Sigmoid colon (tissue), 7 donors: ENCODE results near the gene SEMA4C. TPM values are rescaled to one million over a fixed set of nuclear protein-coding genes. Genes with fewer than 3 reads are reported as not detected.

Source experiments
- DNase-seq: peaks from one replicate; pipeline ENCODE4 v3.0.0-alpha.2; 2019
- H3K27ac ChIP-seq, 4 donors: fragments of 200-600 bp; sonication (generic); one replicate each; pipeline ENCODE4 v1.5.1; 2016 to 2019; ENCODE audit warnings: mild to moderate bottlenecking in 1 of 4
- H3K27me3 ChIP-seq, 3 donors: fragments of 200-600 bp; sonication (generic); one replicate each; pipeline ENCODE4 v1.5.1; 2019; ENCODE audit warnings: mild to moderate bottlenecking in 1 of 3
- H3K36me3 ChIP-seq, 4 donors: fragments of 200-600 bp; sonication (generic); one replicate each; pipeline ENCODE4 v1.5.1; 2016 to 2019
- H3K4me1 ChIP-seq, 4 donors: fragments of 200-600 bp; sonication (generic); one replicate each; pipeline ENCODE4 v1.5.1; 2017 to 2019
- H3K4me3 ChIP-seq, 4 donors: fragments of 200-600 bp; sonication (generic); one replicate each; pipeline ENCODE4 v1.5.1; 2017 to 2019; ENCODE audit warnings: mild to moderate bottlenecking in 2 of 4, moderate library complexity in 1 of 4
- H3K9me3 ChIP-seq, 4 donors: fragments of 200-600 bp in 3 of 4; sonication (generic) in 3 of 4; one replicate each; pipeline versions ENCODE4 v1.5.1 to v1.6.1; 2013 to 2019
- EP300 ChIP-seq, 4 donors: sonication (generic); formaldehyde crosslinking; IDR thresholded peaks; one replicate each; pipeline ENCODE4 v1.6.1; 2017; ENCODE audit warnings: antibody characterized with exemption in 4 of 4
- POLR2A ChIP-seq, 2 donors: fragments of 450-650 bp; IDR thresholded peaks; one replicate each; pipeline ENCODE4 v1.6.1; 2016; ENCODE audit warnings: antibody characterized with exemption in 2 of 2, mild to moderate bottlenecking in 2 of 2, moderate library complexity in 2 of 2
- POLR2AphosphoS5 ChIP-seq, 4 donors: sonication (generic); formaldehyde crosslinking; IDR thresholded peaks; one replicate each; pipeline ENCODE4 v1.6.1; 2017; ENCODE audit warnings: antibody characterized with exemption in 4 of 4
- WGBS, 2 donors: extraction: QIAGEN DNeasy Blood & Tissue Kit; methylation state at CpG; one replicate each; pipeline ENCODE4 v1.1.7; 2013; 5-methylcytosine and 5-hydroxymethylcytosine counted together
- intact Hi-C: fragments of 100-400 bp; cut with DNase I; formaldehyde crosslinking; loops from one replicate; pipeline ENCODE4 v1.15.1; 2023
- polyA plus RNA-seq, 3 donors: library from polyadenylated mRNA; stranded (reverse); fragments of 200-250 nt; gene quantifications; one replicate each; pipeline ENCODE4 v1.2.3, GENCODE V29; 2013
- total RNA-seq, 4 donors: library from RNA; depleted of rRNA; stranded (reverse); fragments of >200 nt; gene quantifications; one replicate each; pipeline ENCODE4 v1.1.0, GENCODE V29; 2016
- TF ChIP-seq, protein P1 (sequence below), 4 experiments: fragments of 450-650 bp in 3 of 4; fragments of 200-600 bp in 1 of 4; IDR thresholded peaks; one replicate each; pipeline ENCODE4 v1.5.1; 2016 to 2019; ENCODE audit warnings: antibody characterized with exemption in 4 of 4, mild to moderate bottlenecking in 3 of 4, moderate library complexity in 2 of 4
- donor health status: healthy with polysubstance abuse.
- donor health status: Bipolar disorder and iron deficiency.
- donor health status: healthy.

Gene SEMA4C
- total and polyA plus RNA-seq, 7 donors = 3.6 to 90.1 (median 57.1) TPM

DNA sequence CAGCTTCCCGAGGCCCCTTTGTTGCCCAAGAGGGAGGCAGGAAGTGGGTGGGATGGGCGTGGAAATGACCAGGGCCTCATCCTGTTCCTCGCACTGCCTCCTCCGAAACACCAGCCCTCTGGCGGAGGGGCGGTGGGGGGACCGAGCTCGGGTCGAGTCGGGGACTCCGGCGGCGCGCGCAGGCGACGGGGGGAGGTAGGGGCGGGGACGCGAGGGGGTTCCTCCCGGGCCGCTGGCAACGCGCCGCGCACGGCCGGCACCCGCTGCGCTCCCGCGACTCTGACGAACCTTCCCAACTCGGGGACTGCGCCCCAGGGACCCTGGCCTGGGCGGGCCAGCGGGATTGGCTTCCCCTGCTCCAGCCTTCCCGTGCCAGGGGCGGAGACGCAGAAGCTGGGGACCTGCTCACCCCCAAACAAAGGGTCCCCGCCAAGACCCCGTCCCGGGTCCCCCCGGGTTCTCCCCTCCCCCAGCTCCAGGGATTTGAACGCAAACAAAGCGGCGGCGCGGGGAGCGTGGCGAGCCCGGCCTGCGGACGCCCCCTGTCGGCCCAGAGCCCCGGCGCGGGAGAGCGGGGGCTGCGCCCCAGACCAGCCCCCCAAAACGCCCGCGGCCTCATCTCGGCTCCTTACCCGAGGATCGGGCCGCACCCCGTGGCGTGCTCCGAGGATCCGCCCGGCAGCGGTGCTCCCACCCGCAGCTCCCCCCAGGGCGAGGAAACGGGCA is 1.2 kb downstream of the SEMA4C start:
- Histone ChIP-seq H3K4me3 (peak overlapping the region; percentile 65 to 98 (median 96)), H3K27ac (peak overlapping the region; percentile 99 to 100 (median 100)), H3K36me3 (peaks cover 20 to 38% (median 31%) of the 10 kb centered on the region in 4 donors), H3K27me3 (no peaks in the 10 kb centered on the region), H3K9me3 (no peaks in the 10 kb centered on the region), H3K4me1 (peaks cover 0 to 71% (median 67%) of the 10 kb centered on the region in 4 donors)
- 0 to 1% methylated on average over 76 of the region's 76 CpGs for WGBS, 2 donors
- peak; percentile 97 for DNase-seq
- TF ChIP-seq POLR2AphosphoS5 (IDR thresholded peaks at IDR 0.05) (peak; percentile 67 to 86 (median 74)), POLR2A (IDR thresholded peaks at IDR 0.05) (no peak)
- TF ChIP-seq, protein P1, sequence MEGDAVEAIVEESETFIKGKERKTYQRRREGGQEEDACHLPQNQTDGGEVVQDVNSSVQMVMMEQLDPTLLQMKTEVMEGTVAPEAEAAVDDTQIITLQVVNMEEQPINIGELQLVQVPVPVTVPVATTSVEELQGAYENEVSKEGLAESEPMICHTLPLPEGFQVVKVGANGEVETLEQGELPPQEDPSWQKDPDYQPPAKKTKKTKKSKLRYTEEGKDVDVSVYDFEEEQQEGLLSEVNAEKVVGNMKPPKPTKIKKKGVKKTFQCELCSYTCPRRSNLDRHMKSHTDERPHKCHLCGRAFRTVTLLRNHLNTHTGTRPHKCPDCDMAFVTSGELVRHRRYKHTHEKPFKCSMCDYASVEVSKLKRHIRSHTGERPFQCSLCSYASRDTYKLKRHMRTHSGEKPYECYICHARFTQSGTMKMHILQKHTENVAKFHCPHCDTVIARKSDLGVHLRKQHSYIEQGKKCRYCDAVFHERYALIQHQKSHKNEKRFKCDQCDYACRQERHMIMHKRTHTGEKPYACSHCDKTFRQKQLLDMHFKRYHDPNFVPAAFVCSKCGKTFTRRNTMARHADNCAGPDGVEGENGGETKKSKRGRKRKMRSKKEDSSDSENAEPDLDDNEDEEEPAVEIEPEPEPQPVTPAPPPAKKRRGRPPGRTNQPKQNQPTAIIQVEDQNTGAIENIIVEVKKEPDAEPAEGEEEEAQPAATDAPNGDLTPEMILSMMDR (IDR thresholded peaks at IDR 0.05) = peak; percentile 17 to 72 (median 23)
- intact Hi-C loops = loop anchor here (1.0 to 10.0 kb wide), 3 partner anchors 10 to 334 kb away; partner anchors contain the start of genes ANKRD39 and ARID5A

DNA sequence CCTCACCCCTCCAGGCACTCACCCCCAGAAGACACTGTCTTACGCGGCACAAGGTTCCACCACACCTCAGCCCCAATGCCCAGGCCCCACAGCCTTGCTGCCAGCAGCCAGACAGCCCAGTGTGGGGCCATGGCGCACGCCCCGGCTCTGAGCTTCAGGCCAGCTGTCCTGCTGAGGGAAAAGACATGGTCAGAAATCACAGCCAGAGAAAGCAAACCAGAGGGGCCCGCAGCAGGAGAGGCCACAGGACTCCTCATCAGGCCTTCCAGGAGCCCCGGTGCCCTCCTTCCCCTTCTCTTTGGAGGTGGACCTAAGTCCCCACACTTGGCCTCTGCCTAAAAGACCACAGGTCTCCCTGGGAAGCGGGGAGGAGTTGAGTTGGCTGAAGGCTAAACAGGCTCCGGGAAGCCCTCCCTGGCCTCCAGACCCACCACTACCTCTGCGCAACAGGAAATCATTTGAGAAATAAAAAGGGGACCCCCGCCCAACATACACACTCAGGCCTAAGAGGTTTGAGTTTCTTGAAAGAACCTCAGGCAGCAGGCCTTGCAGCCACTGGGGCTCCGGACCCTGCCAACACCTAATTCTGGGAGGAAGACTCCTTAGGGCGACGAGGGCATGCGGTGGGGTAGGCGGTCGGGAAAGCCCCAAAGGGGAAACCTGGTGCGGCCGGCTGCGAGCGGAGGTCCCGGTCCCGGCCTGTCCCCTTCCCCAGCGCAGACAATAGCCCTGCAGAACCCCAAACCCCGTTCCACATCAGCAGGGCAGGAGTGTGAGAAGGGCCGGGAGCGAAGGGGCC is 1.9 kb downstream of the SEMA4C start:
- 7 to 12% methylated on average over 27 of the region's 27 CpGs for WGBS, 2 donors
- H3K36me3 ChIP-seq = peaks cover 26 to 46% (median 39%) of the 10 kb centered on the region in 4 donors
- intact Hi-C loops = loop anchor here (1.0 to 10.0 kb wide), 2 partner anchors 10 to 333 kb away; partner anchors contain the start of genes ANKRD39 and ARID5A
- H3K4me1 ChIP-seq = peaks cover 0 to 71% (median 63%) of the 10 kb centered on the region in 4 donors
- TF ChIP-seq POLR2A (IDR thresholded peaks at IDR 0.05) (no peak), POLR2AphosphoS5 (IDR thresholded peaks at IDR 0.05) (no peak), EP300 (IDR thresholded peaks at IDR 0.05) (no peak)
- TF ChIP-seq, protein P1 (IDR thresholded peaks at IDR 0.05) = no peak
- DNase-seq = peak; percentile 65
- H3K27me3 ChIP-seq = no peaks in the 10 kb centered on the region
- H3K9me3 ChIP-seq = no peaks in the 10 kb centered on the region
- H3K27ac ChIP-seq = peak overlapping the region; percentile 99 to 100 (median 100)
- H3K4me3 ChIP-seq = peak overlapping the region; percentile 65 to 98 (median 96)

DNA sequence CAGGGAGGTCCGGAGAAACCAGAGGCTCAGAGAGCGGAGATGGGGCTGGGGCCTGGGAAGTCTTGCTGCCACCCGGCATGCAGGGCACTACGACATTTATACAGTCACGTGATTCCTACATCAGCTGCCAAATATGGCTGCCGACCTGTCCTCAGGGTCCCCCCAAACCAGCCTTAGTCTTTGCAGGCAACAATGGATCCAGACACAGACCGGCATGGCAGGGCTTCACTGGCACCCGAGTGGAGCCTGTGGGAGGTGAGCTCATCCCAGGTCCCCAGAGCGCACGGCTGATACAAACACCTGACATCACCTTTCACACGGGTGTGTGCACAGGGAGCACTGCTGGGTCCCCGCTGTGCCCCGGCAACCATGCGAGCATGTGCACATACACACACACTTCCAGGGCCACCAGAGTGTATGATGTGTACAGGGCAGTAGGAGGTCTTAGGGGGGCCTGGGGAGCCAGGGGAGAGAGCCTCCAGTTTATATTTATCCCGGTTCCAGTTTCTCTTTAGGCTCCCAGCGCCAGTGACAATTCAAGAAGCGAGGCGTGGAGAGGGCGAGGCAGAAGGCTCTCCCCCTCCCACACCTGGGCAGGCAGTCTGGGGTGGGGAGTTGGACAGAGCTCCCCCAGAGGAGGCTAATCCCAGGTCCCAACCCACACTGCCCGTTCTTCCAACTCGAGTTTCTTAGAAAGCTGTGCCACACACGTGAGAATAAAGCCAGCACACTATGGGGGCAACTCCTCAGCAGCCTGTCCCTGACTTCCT is 2.7 kb downstream of the SEMA4C start:
- WGBS, 2 donors = 42 to 55% methylated on average over 22 of the region's 22 CpGs
- peaks cover 0 to 67% (median 58%) of the 10 kb centered on the region in 4 donors for H3K4me1 ChIP-seq
- peak overlapping the region; percentile 99 to 100 (median 100) for H3K27ac ChIP-seq
- H3K4me3 ChIP-seq = peak overlapping the region; percentile 65 to 98 (median 96)
- H3K9me3 ChIP-seq = no peaks in the 10 kb centered on the region
- intact Hi-C loops = loop anchor here (10.0 kb wide), 1 partner anchor 332 kb away; the partner anchor contains the start of gene ARID5A
- H3K27me3 ChIP-seq = no peaks in the 10 kb centered on the region
- peaks cover 26 to 53% (median 42%) of the 10 kb centered on the region in 4 donors for H3K36me3 ChIP-seq
- TF ChIP-seq, protein P1 (IDR thresholded peaks at IDR 0.05) = no peak
- TF ChIP-seq POLR2AphosphoS5 (IDR thresholded peaks at IDR 0.05) (no peak), EP300 (IDR thresholded peaks at IDR 0.05) (no peak), POLR2A (IDR thresholded peaks at IDR 0.05) (no peak)
- DNase-seq = peak; percentile 72

DNA sequence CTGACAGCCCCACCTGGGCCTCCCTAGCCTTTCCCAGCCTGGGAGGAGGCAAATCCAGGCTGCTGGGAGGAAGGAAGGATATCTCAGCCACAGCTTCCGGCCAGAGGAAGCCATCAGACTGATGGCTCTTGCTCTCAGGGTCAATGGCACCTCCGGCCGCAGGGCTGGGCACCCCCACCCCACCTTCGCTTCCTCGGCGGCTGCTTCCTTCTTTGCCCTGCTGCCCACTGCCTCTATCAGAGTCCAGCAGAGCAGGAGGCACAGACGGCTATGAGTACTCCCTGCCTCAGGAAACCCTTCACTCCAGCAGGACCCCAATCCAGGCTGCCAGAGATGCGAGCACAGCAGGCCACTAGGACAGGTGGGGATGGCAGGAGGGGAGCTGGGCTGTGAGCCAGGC is 3.3 kb downstream of the SEMA4C start:
- intact Hi-C loops = loop anchor here (10.0 kb wide), 1 partner anchor 332 kb away; the partner anchor contains the start of gene ARID5A
- DNase-seq = no peak
- no peak for TF ChIP-seq POLR2AphosphoS5 (IDR thresholded peaks at IDR 0.05)
- H3K36me3 ChIP-seq = peaks cover 30 to 59% (median 48%) of the 10 kb centered on the region in 4 donors
- H3K4me1 ChIP-seq = peaks cover 0 to 71% (median 58%) of the 10 kb centered on the region in 4 donors
- peak overlapping the region; percentile 99 to 100 (median 100) for H3K27ac ChIP-seq
- H3K27me3 ChIP-seq = no peaks in the 10 kb centered on the region
- peak overlapping the region in 3 of 4 donors; percentile 95 to 98 (median 98) for H3K4me3 ChIP-seq
- H3K9me3 ChIP-seq = no peaks in the 10 kb centered on the region
- 60 to 83% methylated on average over 8 of the region's 8 CpGs for WGBS, 2 donors
